Astrocyte (in vitro differentiated cells and primary cell): Measurements from ENCODE around the gene GIPC2.

ENCODE experiments used
- CTCF ChIP-seq: IDR thresholded peaks from 2 replicates; pipeline ENCODE4 v1.5.1; 2011; ENCODE audit warnings: low read depth, mild to moderate bottlenecking, inconsistent platforms, low read length, moderate library complexity; ENCODE audit not compliant: insufficient read depth
- EZH2 ChIP-seq: IDR thresholded peaks from 2 replicates; pipeline ENCODE4 v1.6.1; 2012; ENCODE audit warnings: mild to moderate bottlenecking, low read length, inconsistent platforms; ENCODE audit not compliant: insufficient read depth

- TF ChIP-seq CTCF = no peak
- TF ChIP-seq EZH2 = no peak
These were observed 58.6 kb downstream of the GIPC2 start for GRCh38 chr1:78104322-78104721.
